Peyer's patch (tissue), 4 donors: Measurements from ENCODE around the gene RCCD1. TPM values are rescaled to one million over a fixed set of nuclear protein-coding genes. Genes with fewer than 3 reads are reported as not detected.
"Not testable (repeated sequence)": the region's sequence is repeated elsewhere in the genome, so short reads cannot be mapped to it uniquely, and the experiment has no call there.

Experiments used
- DNase-seq, 3 donors: peaks; one replicate each; pipeline ENCODE4 v3.0.0-alpha.2; 2017 to 2019
- H3K27ac ChIP-seq, 4 donors: fragments of 200-600 bp; sonication (generic); one replicate each; pipeline ENCODE4 v1.5.1; 2016 to 2019
- H3K27me3 ChIP-seq, 2 donors: fragments of 200-600 bp; sonication (generic); one replicate each; pipeline ENCODE4 v1.5.1; 2019
- H3K36me3 ChIP-seq, 3 donors: fragments of 200-600 bp; sonication (generic); one replicate each; pipeline ENCODE4 v1.5.1; 2016 to 2019
- H3K4me1 ChIP-seq, 4 donors: fragments of 200-600 bp; sonication (generic); one replicate each; pipeline ENCODE4 v1.5.1; 2016 to 2019
- H3K4me3 ChIP-seq, 4 donors: fragments of 200-600 bp; sonication (generic); 1 replicate in 3 of 4; 2 replicates in 1 of 4; pipeline ENCODE4 v1.5.1; 2016 to 2019; ENCODE audit warnings: mild to moderate bottlenecking in 1 of 4
- H3K9me3 ChIP-seq, 4 donors: fragments of 200-600 bp; sonication (generic); one replicate each; pipeline ENCODE4 v1.5.1; 2016 to 2019; ENCODE audit warnings: mild to moderate bottlenecking in 1 of 4
- CTCF ChIP-seq, 6 experiments: fragments of 450-650 bp in 4 of 6; fragments of 200-600 bp in 2 of 6; sonication (generic) in 1 of 6; IDR thresholded peaks; one replicate each; pipeline ENCODE4 v1.5.1; 2017 to 2019; ENCODE audit warnings: antibody characterized with exemption in 6 of 6, mild to moderate bottlenecking in 3 of 6, moderate library complexity in 1 of 6
- POLR2A ChIP-seq, 2 donors: fragments of 450-650 bp; IDR thresholded peaks; one replicate each; pipeline ENCODE4 v1.5.1; 2017; ENCODE audit warnings: antibody characterized with exemption in 2 of 2, mild to moderate bottlenecking in 2 of 2, moderate library complexity in 2 of 2
- total RNA-seq, 4 donors: library from RNA; depleted of rRNA; stranded (reverse); fragments of >200 nt; gene quantifications; one replicate each; pipeline ENCODE4 v1.1.0, GENCODE V29; 2016

The RCCD1 gene
- total RNA-seq, 4 donors from 2014 or later = 10.2 to 23.1 (median 20.1) TPM

GRCh38 chr15:90907838-90908507 lies 46.7 kb upstream of the RCCD1 start:
- Histone ChIP-seq H3K4me1 (peaks cover 0 to 9% (median 7%) of the 10 kb centered on the region in 4 donors), H3K27me3 (no peaks in the 10 kb centered on the region), H3K9me3 (no peaks in the 10 kb centered on the region), H3K36me3 (peaks cover 0 to 78% (median 0%) of the 10 kb centered on the region in 3 donors), H3K4me3 (no peak overlapping the region), H3K27ac (no peak overlapping the region)
- TF ChIP-seq POLR2A (IDR thresholded peaks at IDR 0.05) (no peak), CTCF (IDR thresholded peaks at IDR 0.05) (no peak)
- DNase-seq = no peak

DNA sequence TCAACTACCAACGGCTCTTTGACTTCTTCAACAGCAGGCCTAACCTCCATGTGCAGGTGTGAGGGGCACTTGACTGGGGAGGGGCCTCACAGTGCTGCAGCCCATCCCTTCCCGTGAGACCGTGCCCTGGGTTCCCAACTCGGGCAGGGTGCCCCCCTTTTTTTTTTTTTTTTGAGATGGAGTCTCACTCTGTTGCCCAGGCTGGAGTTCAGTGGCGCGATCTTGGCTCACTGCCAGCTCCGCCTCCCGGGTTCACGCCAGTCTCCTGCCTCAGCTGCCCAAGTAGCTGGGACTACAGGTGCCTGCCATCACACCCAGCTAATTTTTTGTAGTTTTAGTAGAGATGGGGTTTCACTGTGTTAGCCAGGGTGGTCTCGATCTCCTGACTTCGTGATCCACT lies 45.2 kb upstream of the RCCD1 start:
- peaks cover 0 to 93% (median 0%) of the 10 kb centered on the region in 3 donors for H3K36me3 ChIP-seq
- H3K27me3 ChIP-seq, H3K4me1 ChIP-seq, DNase-seq, H3K9me3 ChIP-seq, H3K27ac ChIP-seq, H3K4me3 ChIP-seq: not testable (repeated sequence)

GRCh38 chr15:90909976-90910375 lies 44.7 kb upstream of the RCCD1 start:
- no peak for DNase-seq
- Histone ChIP-seq H3K4me1 (no peaks in the 10 kb centered on the region), H3K27me3 (no peaks in the 10 kb centered on the region), H3K4me3 (no peak overlapping the region), H3K9me3 (no peaks in the 10 kb centered on the region), H3K27ac (no peak overlapping the region), H3K36me3 (peaks cover 0 to 98% (median 0%) of the 10 kb centered on the region in 3 donors)
- TF ChIP-seq POLR2A (IDR thresholded peaks at IDR 0.05) (no peak), CTCF (IDR thresholded peaks at IDR 0.05) (no peak)

DNA sequence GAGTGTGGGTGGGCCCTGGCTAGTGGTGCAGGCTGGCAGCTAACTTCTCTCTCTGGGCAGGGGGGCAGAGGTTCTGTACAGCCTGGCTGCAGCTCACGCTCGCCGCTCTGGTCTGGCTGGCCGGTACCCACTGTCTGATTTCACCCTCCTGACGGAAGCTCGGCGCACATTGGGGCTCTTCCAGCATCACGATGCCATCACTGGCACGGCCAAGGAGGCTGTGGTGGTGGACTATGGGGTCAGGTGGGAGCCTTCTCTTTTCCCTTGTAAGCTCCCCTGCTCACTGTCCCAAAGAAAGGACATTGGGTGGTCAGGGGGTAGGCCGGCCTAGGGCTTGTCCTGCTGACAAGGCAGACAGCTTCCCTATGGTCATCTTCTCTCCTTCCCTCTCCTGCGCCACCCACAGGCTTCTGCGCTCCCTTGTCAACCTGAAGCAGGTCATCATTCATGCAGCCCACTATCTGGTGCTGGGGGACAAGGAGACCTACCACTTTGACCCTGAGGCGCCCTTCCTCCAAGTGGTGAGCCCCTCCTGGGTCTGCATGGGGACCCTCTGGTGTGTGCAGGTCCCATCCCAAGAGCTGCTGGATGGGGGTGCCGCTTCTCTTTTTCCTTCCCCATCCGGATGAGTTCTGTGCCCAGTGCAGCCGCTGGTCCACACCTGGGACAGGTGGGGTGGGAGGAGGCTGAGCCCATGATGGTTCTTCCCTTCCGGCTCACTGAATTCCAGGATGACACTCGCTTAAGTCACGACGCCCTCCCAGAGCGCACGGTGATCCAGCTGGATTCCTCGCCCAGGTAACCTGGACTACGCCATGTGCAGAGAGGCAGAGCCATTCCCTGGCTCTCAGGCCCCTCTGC lies 44.0 kb upstream of the RCCD1 start:
- H3K4me1 ChIP-seq = no peaks in the 10 kb centered on the region
- H3K9me3 ChIP-seq = no peaks in the 10 kb centered on the region
- peaks cover 0 to 98% (median 0%) of the 10 kb centered on the region in 3 donors for H3K36me3 ChIP-seq
- DNase-seq = no peak
- TF ChIP-seq POLR2A (IDR thresholded peaks at IDR 0.05) (no peak), CTCF (IDR thresholded peaks at IDR 0.05) (no peak)
- no peaks in the 10 kb centered on the region for H3K27me3 ChIP-seq
- no peak overlapping the region for H3K27ac ChIP-seq
- H3K4me3 ChIP-seq = no peak overlapping the region

GRCh38 chr15:90911302-90911623 lies 43.4 kb upstream of the RCCD1 start:
- no peak for DNase-seq
- Histone ChIP-seq H3K27me3 (no peaks in the 10 kb centered on the region), H3K27ac (no peak overlapping the region), H3K4me3 (no peak overlapping the region), H3K36me3 (peaks cover 0 to 97% (median 0%) of the 10 kb centered on the region in 3 donors), H3K4me1 (no peaks in the 10 kb centered on the region), H3K9me3 (no peaks in the 10 kb centered on the region)
- TF ChIP-seq POLR2A (IDR thresholded peaks at IDR 0.05) (no peak), CTCF (IDR thresholded peaks at IDR 0.05) (no peak)
